Measurements from ENCODE around the gene OR8B4. TPM values are rescaled to one million over a fixed set of nuclear protein-coding genes. Genes with fewer than 3 reads are reported as not detected.

OR8B4 gene
- total and polyA plus RNA-seq, 10 of the 15 experiments (the other 5 are each of a cell fraction or from before 2014, with no cell fraction given) = not detected

GRCh38 chr11:124376280-124376679, 48.4 kb downstream of the OR8B4 start:
- Histone ChIP-seq H3K9me3 (replicated peaks; ENCODE audit: control insufficient read depth, insufficient read depth, low read length) (no peaks in the 10 kb centered on the region), H3K4me2 (ENCODE audit: control insufficient read depth, insufficient read depth) (no peak overlapping the region), H2AFZ (ENCODE audit: control insufficient read depth, low read depth, low read length) (no peak overlapping the region), H3K79me2 (ENCODE audit: control insufficient read depth, insufficient read depth, low read length) (no peaks in the 10 kb centered on the region), H3K4me3 (no peak overlapping the region), H3K36me3 (ENCODE audit: control insufficient read depth in 2 of 2, insufficient read depth in 2 of 2, low read length in 1 of 2) (no peaks in the 10 kb centered on the region), H3K4me1 (ENCODE audit: control insufficient read depth, insufficient read depth, low read length) (no peaks in the 10 kb centered on the region), H3K27me3 (replicated peaks in 1 of 2; ENCODE audit: control insufficient read depth in 2 of 2, insufficient read depth in 2 of 2, low read length in 1 of 2) (0 out of 4 replicates have a peak, but pooled peaks cover 0 to 2% of the 10 kb centered on the region in 2 experiments), H4K20me1 (ENCODE audit: control insufficient read depth, insufficient read depth) (no peaks in the 10 kb centered on the region), H3K27ac (ENCODE audit: control insufficient read depth, insufficient read depth) (no peak overlapping the region), H3K9ac (ENCODE audit: control insufficient read depth, insufficient read depth, low read length) (no peak overlapping the region)
- TF ChIP-seq, protein P1, sequence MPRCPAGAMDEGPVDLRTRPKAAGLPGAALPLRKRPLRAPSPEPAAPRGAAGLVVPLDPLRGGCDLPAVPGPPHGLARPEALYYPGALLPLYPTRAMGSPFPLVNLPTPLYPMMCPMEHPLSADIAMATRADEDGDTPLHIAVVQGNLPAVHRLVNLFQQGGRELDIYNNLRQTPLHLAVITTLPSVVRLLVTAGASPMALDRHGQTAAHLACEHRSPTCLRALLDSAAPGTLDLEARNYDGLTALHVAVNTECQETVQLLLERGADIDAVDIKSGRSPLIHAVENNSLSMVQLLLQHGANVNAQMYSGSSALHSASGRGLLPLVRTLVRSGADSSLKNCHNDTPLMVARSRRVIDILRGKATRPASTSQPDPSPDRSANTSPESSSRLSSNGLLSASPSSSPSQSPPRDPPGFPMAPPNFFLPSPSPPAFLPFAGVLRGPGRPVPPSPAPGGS (IDR thresholded peaks at IDR 0.05; ENCODE audit: borderline replicate concordance, insufficient read depth, low read depth, low read length, poor library complexity, severe bottlenecking) = peak; percentile 54
- no peak for TF ChIP-seq RB1 (IDR thresholded peaks at IDR 0.05; ENCODE audit: borderline replicate concordance)
- ChIA-PET SMC1A (ENCODE audit: uncharacterized antibody, unreplicated experiment) (no interaction called here), RAD21 (ENCODE audit: unreplicated experiment) (no interaction called here), CTCF (no interaction called here), POLR2A (no interaction called here)
- no TSS peak for BruUV-seq (replicated peaks)
- ATAC-seq (no peak), FAIRE-seq (no peak), DNase-seq (ENCODE audit: low read depth, low spot score) (no peak)
- intact Hi-C loops (cut with micrococcal nuclease; ENCODE audit: unreplicated experiment) (no loop called here), in situ Hi-C loops (cut with MboI) (no loop called here)
- 15% methylated on average over 3 of the region's 3 CpGs for WGBS (ENCODE audit: insufficient coverage, insufficient replicate concordance, low lambda C conversion rate, missing lambda C conversion rate)

Other genes with a start within 250 kb of the OR8B4 start
Only the 7 nearest of the 14 such genes appear.
- not detected in 2 replicates for gene OR8D1, start 110.9 kb downstream of the OR8B4 start, total RNA-seq (2014; rRNA removed)
- not detected in 2 replicates for gene OR8D1, start 110.9 kb downstream of the OR8B4 start, total RNA-seq (2014; rRNA removed; fragmentation: Illumina TruSeq; extraction: Trizol)
- gene OR8D1, start 110.9 kb downstream of the OR8B4 start, total RNA-seq (2021) = not detected in 2 replicates
- gene OR8D1, start 110.9 kb downstream of the OR8B4 start, polyA plus RNA-seq (2011; rRNA removed) = not detected in 2 replicates
- not detected in 2 replicates for gene OR8D1, start 110.9 kb downstream of the OR8B4 start, polyA plus RNA-seq (2014; fragmentation: Illumina TruSeq; extraction: Trizol)
- gene OR8D1, start 110.9 kb downstream of the OR8B4 start, polyA plus RNA-seq (2014; fragmentation: Nextera tagmentation; extraction: Ambion mirVana) = not detected
- not detected in 2 replicates for gene OR8D1, start 110.9 kb downstream of the OR8B4 start, polyA plus RNA-seq (2014; rRNA removed)
- gene OR8D1, start 110.9 kb downstream of the OR8B4 start, polyA plus RNA-seq (2016; fragmentation: Nextera tagmentation; extraction: Ambion mirVana) = not detected
- not detected in 2 replicates for gene OR8D2, start 104.7 kb downstream of the OR8B4 start, total RNA-seq (2014; rRNA removed)
- not detected in 2 replicates for gene OR8D2, start 104.7 kb downstream of the OR8B4 start, total RNA-seq (2014; rRNA removed; fragmentation: Illumina TruSeq; extraction: Trizol)
- gene OR8D2, start 104.7 kb downstream of the OR8B4 start, total RNA-seq (2021) = not detected in 2 replicates
- gene OR8D2, start 104.7 kb downstream of the OR8B4 start, polyA plus RNA-seq (2011; rRNA removed) = not detected in 2 replicates
- gene OR8D2, start 104.7 kb downstream of the OR8B4 start, polyA plus RNA-seq (2014; fragmentation: Illumina TruSeq; extraction: Trizol) = not detected in 2 replicates
- gene OR8D2, start 104.7 kb downstream of the OR8B4 start, polyA plus RNA-seq (2014; fragmentation: Nextera tagmentation; extraction: Ambion mirVana) = not detected
- gene OR8D2, start 104.7 kb downstream of the OR8B4 start, polyA plus RNA-seq (2014; rRNA removed) = not detected in 2 replicates
- not detected for gene OR8D2, start 104.7 kb downstream of the OR8B4 start, polyA plus RNA-seq (2016; fragmentation: Nextera tagmentation; extraction: Ambion mirVana)
- gene OR8B2, start 40.4 kb downstream of the OR8B4 start, total RNA-seq (2014; rRNA removed) = not detected in 2 replicates
- gene OR8B2, start 40.4 kb downstream of the OR8B4 start, total RNA-seq (2014; rRNA removed; fragmentation: Illumina TruSeq; extraction: Trizol) = not detected in 2 replicates
- not detected in 2 replicates for gene OR8B2, start 40.4 kb downstream of the OR8B4 start, total RNA-seq (2021)
- gene OR8B2, start 40.4 kb downstream of the OR8B4 start, polyA plus RNA-seq (2011; rRNA removed) = not detected in 2 replicates
- gene OR8B2, start 40.4 kb downstream of the OR8B4 start, polyA plus RNA-seq (2014; fragmentation: Illumina TruSeq; extraction: Trizol) = not detected in 2 replicates
- gene OR8B2, start 40.4 kb downstream of the OR8B4 start, polyA plus RNA-seq (2014; fragmentation: Nextera tagmentation; extraction: Ambion mirVana) = not detected
- gene OR8B2, start 40.4 kb downstream of the OR8B4 start, polyA plus RNA-seq (2014; rRNA removed) = not detected in 2 replicates
- gene OR8B2, start 40.4 kb downstream of the OR8B4 start, polyA plus RNA-seq (2016; fragmentation: Nextera tagmentation; extraction: Ambion mirVana) = not detected
- not detected in 2 replicates for gene OR8B3, start 25.8 kb downstream of the OR8B4 start, total RNA-seq (2014; rRNA removed)
- not detected in 2 replicates for gene OR8B3, start 25.8 kb downstream of the OR8B4 start, total RNA-seq (2014; rRNA removed; fragmentation: Illumina TruSeq; extraction: Trizol)
- not detected in 2 replicates for gene OR8B3, start 25.8 kb downstream of the OR8B4 start, total RNA-seq (2021)
- not detected in 2 replicates for gene OR8B3, start 25.8 kb downstream of the OR8B4 start, polyA plus RNA-seq (2011; rRNA removed)
- gene OR8B3, start 25.8 kb downstream of the OR8B4 start, polyA plus RNA-seq (2014; fragmentation: Illumina TruSeq; extraction: Trizol) = not detected in 2 replicates
- gene OR8B3, start 25.8 kb downstream of the OR8B4 start, polyA plus RNA-seq (2014; fragmentation: Nextera tagmentation; extraction: Ambion mirVana) = not detected
- not detected in 2 replicates for gene OR8B3, start 25.8 kb downstream of the OR8B4 start, polyA plus RNA-seq (2014; rRNA removed)
- gene OR8B3, start 25.8 kb downstream of the OR8B4 start, polyA plus RNA-seq (2016; fragmentation: Nextera tagmentation; extraction: Ambion mirVana) = not detected
- gene OR8B8, start 20.8 kb upstream of the OR8B4 start, total RNA-seq (2014; rRNA removed) = not detected in 2 replicates
- gene OR8B8, start 20.8 kb upstream of the OR8B4 start, total RNA-seq (2014; rRNA removed; fragmentation: Illumina TruSeq; extraction: Trizol) = not detected in 2 replicates
- not detected in 2 replicates for gene OR8B8, start 20.8 kb upstream of the OR8B4 start, total RNA-seq (2021)
- not detected in 2 replicates for gene OR8B8, start 20.8 kb upstream of the OR8B4 start, polyA plus RNA-seq (2011; rRNA removed)
- not detected in 2 replicates for gene OR8B8, start 20.8 kb upstream of the OR8B4 start, polyA plus RNA-seq (2014; fragmentation: Illumina TruSeq; extraction: Trizol)
- not detected for gene OR8B8, start 20.8 kb upstream of the OR8B4 start, polyA plus RNA-seq (2014; fragmentation: Nextera tagmentation; extraction: Ambion mirVana)
- gene OR8B8, start 20.8 kb upstream of the OR8B4 start, polyA plus RNA-seq (2014; rRNA removed) = not detected in 2 replicates
- gene OR8B8, start 20.8 kb upstream of the OR8B4 start, polyA plus RNA-seq (2016; fragmentation: Nextera tagmentation; extraction: Ambion mirVana) = not detected
- gene OR8B12, start 118.8 kb upstream of the OR8B4 start, total RNA-seq (2014; rRNA removed) = not detected in 2 replicates
- gene OR8B12, start 118.8 kb upstream of the OR8B4 start, total RNA-seq (2014; rRNA removed; fragmentation: Illumina TruSeq; extraction: Trizol) = not detected in 2 replicates
- not detected in 2 replicates for gene OR8B12, start 118.8 kb upstream of the OR8B4 start, total RNA-seq (2021)
- not detected in 2 replicates for gene OR8B12, start 118.8 kb upstream of the OR8B4 start, polyA plus RNA-seq (2011; rRNA removed)
- gene OR8B12, start 118.8 kb upstream of the OR8B4 start, polyA plus RNA-seq (2014; fragmentation: Illumina TruSeq; extraction: Trizol) = not detected in 2 replicates
- not detected for gene OR8B12, start 118.8 kb upstream of the OR8B4 start, polyA plus RNA-seq (2014; fragmentation: Nextera tagmentation; extraction: Ambion mirVana)
- gene OR8B12, start 118.8 kb upstream of the OR8B4 start, polyA plus RNA-seq (2014; rRNA removed) = not detected in 2 replicates
- not detected for gene OR8B12, start 118.8 kb upstream of the OR8B4 start, polyA plus RNA-seq (2016; fragmentation: Nextera tagmentation; extraction: Ambion mirVana)
- gene OR8A1, start 145.1 kb upstream of the OR8B4 start, total RNA-seq (2014; rRNA removed) = not detected in 2 replicates
- not detected in 2 replicates for gene OR8A1, start 145.1 kb upstream of the OR8B4 start, total RNA-seq (2014; rRNA removed; fragmentation: Illumina TruSeq; extraction: Trizol)
- gene OR8A1, start 145.1 kb upstream of the OR8B4 start, total RNA-seq (2021) = not detected in 2 replicates
- not detected in 2 replicates for gene OR8A1, start 145.1 kb upstream of the OR8B4 start, polyA plus RNA-seq (2011; rRNA removed)
- not detected in 2 replicates for gene OR8A1, start 145.1 kb upstream of the OR8B4 start, polyA plus RNA-seq (2014; fragmentation: Illumina TruSeq; extraction: Trizol)
- not detected for gene OR8A1, start 145.1 kb upstream of the OR8B4 start, polyA plus RNA-seq (2014; fragmentation: Nextera tagmentation; extraction: Ambion mirVana)
- not detected in 2 replicates for gene OR8A1, start 145.1 kb upstream of the OR8B4 start, polyA plus RNA-seq (2014; rRNA removed)
- not detected for gene OR8A1, start 145.1 kb upstream of the OR8B4 start, polyA plus RNA-seq (2016; fragmentation: Nextera tagmentation; extraction: Ambion mirVana)